BLaER1 treated with 17β-estradiol and CSF1 and Interleukin-3, amounts not matched to agents 10 nM and 100 nM (cell line): ENCODE data around the gene SAT2.

Experiments
- H3K27ac ChIP-seq, 11 experiments: shearing (Covaris generic); formaldehyde crosslinking; 2 replicates each; pipeline ENCODE4 v1.8.1; 2022
- H3K27me3 ChIP-seq, 11 experiments: shearing (Covaris generic); formaldehyde crosslinking; 2 replicates each; pipeline ENCODE4 v1.8.1; 2022
- H3K36me3 ChIP-seq, 11 experiments: shearing (Covaris generic); formaldehyde crosslinking; 2 replicates each; pipeline ENCODE4 v1.8.1; 2022
- H3K4me1 ChIP-seq, 10 experiments: shearing (Covaris generic); formaldehyde crosslinking; 2 replicates each; pipeline ENCODE4 v1.8.1; 2022
- H3K4me2 ChIP-seq, 11 experiments: shearing (Covaris generic); formaldehyde crosslinking; 2 replicates each; pipeline ENCODE4 v1.8.1; 2022
- H3K4me3 ChIP-seq, 10 experiments: shearing (Covaris generic); formaldehyde crosslinking; 2 replicates each; pipeline ENCODE4 v1.8.1; 2022
- H3K9ac ChIP-seq, 11 experiments: shearing (Covaris generic); formaldehyde crosslinking; 2 replicates each; pipeline ENCODE4 v1.8.1; 2022
- H3K9me3 ChIP-seq, 11 experiments: shearing (Covaris generic); formaldehyde crosslinking; replicated peaks in 1 of 11; 2 replicates each; pipeline ENCODE4 v1.8.1; 2022
- H4K20me1 ChIP-seq, 11 experiments: shearing (Covaris generic); formaldehyde crosslinking; 2 replicates each; pipeline ENCODE4 v1.8.1; 2022
- Cebpa-rat ChIP-seq, 11 experiments: shearing (Covaris generic); IDR thresholded peaks; 2 replicates each; pipeline ENCODE4 v1.8.1; 2022

Gene SAT2

DNA sequence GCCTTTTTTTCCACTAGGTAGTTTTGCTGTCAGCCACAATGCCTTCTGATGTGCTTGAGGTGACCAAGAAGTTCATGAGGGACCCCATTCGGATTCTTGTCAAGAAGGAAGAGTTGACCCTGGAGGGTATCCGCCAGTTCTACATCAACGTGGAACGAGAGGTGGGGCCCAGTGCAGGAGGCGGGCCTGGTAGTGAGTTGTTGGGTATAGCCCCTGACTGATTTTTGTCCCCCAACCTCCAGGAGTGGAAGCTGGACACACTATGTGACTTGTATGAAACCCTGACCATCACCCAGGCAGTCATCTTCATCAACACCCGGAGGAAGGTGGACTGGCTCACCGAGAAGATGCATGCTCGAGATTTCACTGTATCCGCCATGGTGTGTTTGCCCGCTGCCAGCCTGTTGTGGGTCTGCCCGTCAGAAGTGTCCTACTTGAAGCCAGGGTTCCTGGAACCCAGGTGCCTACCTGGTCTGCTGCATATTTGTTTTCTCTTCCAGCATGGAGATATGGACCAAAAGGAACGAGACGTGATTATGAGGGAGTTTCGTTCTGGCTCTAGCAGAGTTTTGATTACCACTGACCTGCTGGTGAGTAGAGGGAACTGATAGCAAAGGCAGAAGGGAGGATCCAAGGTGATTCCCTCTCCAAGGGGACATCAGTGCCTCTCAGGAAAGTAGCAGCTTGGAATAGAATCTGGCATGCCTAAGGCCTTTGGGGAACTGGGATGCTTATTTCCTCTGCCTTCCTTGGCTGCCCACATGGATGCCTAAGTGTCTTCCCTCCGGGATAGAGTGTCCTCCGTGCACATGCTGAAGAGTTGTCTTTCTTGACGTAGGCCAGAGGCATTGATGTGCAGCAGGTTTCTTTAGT, 50.1 kb downstream of the SAT2 start:
- H4K20me1 ChIP-seq, result peaks cover 56 to 87% (median 65%) of the 10 kb centered on the region in 11 experiments
- H3K4me1 ChIP-seq, result peaks cover 44 to 85% (median 82%) of the 10 kb centered on the region in 10 experiments
- peak overlapping the region; percentile 81 to 100 (median 98) for H3K4me2 ChIP-seq
- peak overlapping the region in 10 of 11 experiments; percentile 21 to 100 (median 100); a peak in 18 of 22 replicates for H3K27ac ChIP-seq
- H3K9me3 ChIP-seq, result peaks cover 0 to 4% (median 0%) of the 10 kb centered on the region in 11 experiments; a peak in 5 of 22 replicates
- H3K4me3 ChIP-seq, result peak overlapping the region in 9 of 10 experiments; percentile 97 to 100 (median 99); a peak in 15 of 20 replicates
- H3K27me3 ChIP-seq, result no peaks in the 10 kb centered on the region
- no peak for TF ChIP-seq Cebpa-rat (IDR thresholded peaks at IDR 0.05)
- peak overlapping the region; percentile 99 to 100 (median 100); a peak in 21 of 22 replicates for H3K9ac ChIP-seq
- peaks cover 57 to 78% (median 70%) of the 10 kb centered on the region in 11 experiments for H3K36me3 ChIP-seq

DNA sequence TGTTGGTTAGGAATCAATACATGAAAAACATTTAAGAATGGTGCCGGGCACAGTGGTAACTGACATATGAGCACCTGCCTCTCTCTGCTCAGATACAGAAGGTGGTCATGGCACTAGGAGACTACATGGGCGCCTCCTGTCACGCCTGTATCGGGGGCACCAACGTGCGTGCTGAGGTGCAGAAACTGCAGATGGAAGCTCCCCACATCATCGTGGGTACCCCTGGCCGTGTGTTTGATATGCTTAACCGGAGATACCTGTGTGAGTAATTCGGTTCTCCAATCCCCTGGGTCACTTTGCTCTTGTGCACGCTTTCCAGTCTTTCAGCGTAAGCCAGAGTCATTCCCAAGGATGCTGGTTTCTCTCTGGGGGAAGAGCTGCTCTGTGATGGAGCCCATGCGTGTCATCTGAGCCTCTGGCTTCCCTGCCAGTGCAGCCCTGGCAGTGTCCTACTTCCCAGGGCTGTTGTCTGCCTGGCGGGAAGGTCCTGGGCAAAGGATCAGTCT, 51.1 kb downstream of the SAT2 start:
- Histone ChIP-seq H3K4me3 (peak overlapping the region; percentile 97 to 100 (median 99); a peak in 19 of 20 replicates), H3K27ac (peak overlapping the region in 10 of 11 experiments; percentile 2 to 100 (median 100); a peak in 15 of 22 replicates), H3K4me1 (peaks cover 41 to 79% (median 73%) of the 10 kb centered on the region in 10 experiments), H4K20me1 (peaks cover 56 to 84% (median 64%) of the 10 kb centered on the region in 11 experiments), H3K9me3 (peaks cover 0 to 4% (median 0%) of the 10 kb centered on the region in 11 experiments; a peak in 5 of 22 replicates), H3K36me3 (peaks cover 58 to 76% (median 69%) of the 10 kb centered on the region in 11 experiments), H3K27me3 (no peaks in the 10 kb centered on the region), H3K4me2 (peak overlapping the region; percentile 81 to 100 (median 98)), H3K9ac (peak overlapping the region; percentile 99 to 100 (median 100))
- TF ChIP-seq Cebpa-rat (IDR thresholded peaks at IDR 0.05), result no peak
